Spleen (tissue), 3 donors: ENCODE results near the gene MAGI2.

ENCODE experiments used
- POLR2A ChIP-seq, 3 donors: fragments of 450-650 bp; IDR thresholded peaks; one replicate each; pipeline ENCODE4 v1.5.1; 2017; ENCODE audit warnings: antibody characterized with exemption in 3 of 3, mild to moderate bottlenecking in 1 of 3
- POLR2AphosphoS5 ChIP-seq, 3 donors: sonication (generic); formaldehyde crosslinking; IDR thresholded peaks; one replicate each; pipeline ENCODE4 v1.5.1; 2017; ENCODE audit warnings: antibody characterized with exemption in 3 of 3

- no peak for TF ChIP-seq POLR2AphosphoS5 (IDR thresholded peaks at IDR 0.05)
- no peak for TF ChIP-seq POLR2A (IDR thresholded peaks at IDR 0.05)
Measured at GRCh38 chr7:78329001-78329655, 1124.3 kb downstream of the MAGI2 start.
